ENCODE results near the gene IL1RAPL1. TPM values are rescaled to one million over a fixed set of nuclear protein-coding genes. Genes with fewer than 3 reads are reported as not detected.

Gene IL1RAPL1
- total RNA-seq, 1 donor from 2014 or later, result 0.66 TPM

DNA sequence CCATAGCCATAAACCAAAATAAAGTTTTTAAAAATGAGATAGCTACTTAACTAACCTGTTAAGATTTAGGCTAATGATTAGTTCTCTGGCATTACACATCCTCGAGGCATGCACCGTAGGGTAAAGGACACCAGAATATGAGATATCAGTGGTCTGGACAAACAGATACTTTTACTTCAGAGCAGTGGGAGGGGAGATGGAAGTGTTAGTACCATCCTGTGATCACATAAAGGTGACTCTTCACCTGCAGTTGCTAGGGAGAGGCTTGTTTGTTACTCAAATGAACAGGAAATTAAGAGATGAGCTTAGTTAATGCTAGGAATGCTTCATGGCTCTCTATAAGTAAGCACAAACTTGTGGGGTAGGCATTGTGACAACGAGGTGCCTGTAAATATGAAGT lies 1003.7 kb downstream of the IL1RAPL1 start:
- no peaks in the 10 kb centered on the region for H3K36me3 Mint-ChIP-seq (ENCODE audit: unreplicated experiment)
- no peaks in the 10 kb centered on the region for H3K4me1 Mint-ChIP-seq (ENCODE audit: low read depth, unreplicated experiment)
- peaks cover under 1% of the 10 kb centered on the region for H3K9me3 Mint-ChIP-seq (ENCODE audit: unreplicated experiment)
- no peaks in the 10 kb centered on the region for H3K27me3 Mint-ChIP-seq (ENCODE audit: unreplicated experiment)
- no peak for DNase-seq
- no peak overlapping the region for H3K27ac Mint-ChIP-seq (ENCODE audit: unreplicated experiment)
- H3K4me3 Mint-ChIP-seq (ENCODE audit: unreplicated experiment), result no peak overlapping the region
- TF ChIP-seq, protein P1, sequence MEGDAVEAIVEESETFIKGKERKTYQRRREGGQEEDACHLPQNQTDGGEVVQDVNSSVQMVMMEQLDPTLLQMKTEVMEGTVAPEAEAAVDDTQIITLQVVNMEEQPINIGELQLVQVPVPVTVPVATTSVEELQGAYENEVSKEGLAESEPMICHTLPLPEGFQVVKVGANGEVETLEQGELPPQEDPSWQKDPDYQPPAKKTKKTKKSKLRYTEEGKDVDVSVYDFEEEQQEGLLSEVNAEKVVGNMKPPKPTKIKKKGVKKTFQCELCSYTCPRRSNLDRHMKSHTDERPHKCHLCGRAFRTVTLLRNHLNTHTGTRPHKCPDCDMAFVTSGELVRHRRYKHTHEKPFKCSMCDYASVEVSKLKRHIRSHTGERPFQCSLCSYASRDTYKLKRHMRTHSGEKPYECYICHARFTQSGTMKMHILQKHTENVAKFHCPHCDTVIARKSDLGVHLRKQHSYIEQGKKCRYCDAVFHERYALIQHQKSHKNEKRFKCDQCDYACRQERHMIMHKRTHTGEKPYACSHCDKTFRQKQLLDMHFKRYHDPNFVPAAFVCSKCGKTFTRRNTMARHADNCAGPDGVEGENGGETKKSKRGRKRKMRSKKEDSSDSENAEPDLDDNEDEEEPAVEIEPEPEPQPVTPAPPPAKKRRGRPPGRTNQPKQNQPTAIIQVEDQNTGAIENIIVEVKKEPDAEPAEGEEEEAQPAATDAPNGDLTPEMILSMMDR (IDR thresholded peaks at IDR 0.05; ENCODE audit: partially characterized antibody, unreplicated experiment), result no peak

DNA sequence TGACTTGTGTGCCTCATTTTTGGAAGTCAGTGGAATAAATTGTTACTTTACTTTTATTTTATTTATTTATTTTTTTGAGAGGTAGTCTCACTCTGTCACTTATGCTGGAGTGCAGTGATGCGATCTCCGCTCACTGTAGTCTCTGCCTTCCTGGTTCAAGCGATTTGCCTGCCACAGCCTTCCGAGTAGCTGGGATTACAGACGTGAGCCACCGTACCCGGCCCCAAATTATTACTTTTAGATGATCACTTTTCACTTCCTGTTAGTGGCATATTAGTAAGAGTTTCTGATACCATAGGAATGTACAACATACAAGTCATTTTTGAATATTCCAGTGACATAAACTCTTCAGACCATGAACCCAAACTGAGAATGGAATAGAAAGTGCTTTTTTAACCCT lies 1017.1 kb downstream of the IL1RAPL1 start:
- Mint-ChIP-seq H3K4me3 (ENCODE audit: unreplicated experiment) (no peak overlapping the region), H3K4me1 (ENCODE audit: low read depth, unreplicated experiment) (no peaks in the 10 kb centered on the region), H3K27ac (ENCODE audit: unreplicated experiment) (no peak overlapping the region)

DNA sequence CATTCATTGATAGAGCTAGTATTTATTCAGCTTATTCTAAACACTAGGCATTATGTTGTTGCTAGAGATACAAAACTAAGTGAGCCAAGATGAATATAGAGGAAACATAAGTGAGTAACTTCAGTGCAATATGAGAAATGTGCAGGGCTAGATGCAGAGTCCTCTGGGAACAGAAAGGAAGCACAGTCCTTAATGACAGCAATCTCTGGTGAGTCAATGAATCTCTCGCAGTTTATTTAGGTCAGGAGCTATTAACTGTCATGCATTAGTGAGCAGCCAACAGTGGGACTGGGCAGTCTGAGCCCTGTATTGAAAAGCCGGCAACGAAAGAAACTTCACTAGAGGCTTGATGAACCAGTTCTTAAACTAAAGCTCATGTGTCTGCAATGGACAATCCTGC lies 1030.0 kb downstream of the IL1RAPL1 start:
- Mint-ChIP-seq H3K27ac (ENCODE audit: unreplicated experiment) (no peak overlapping the region), H3K27me3 (ENCODE audit: unreplicated experiment) (no peaks in the 10 kb centered on the region)

More for the DNA sequence above, 1017.1 kb downstream of the IL1RAPL1 start:
- Mint-ChIP-seq H3K9me3 (ENCODE audit: unreplicated experiment) (no peaks in the 10 kb centered on the region), H3K36me3 (ENCODE audit: unreplicated experiment) (no peaks in the 10 kb centered on the region), H3K27me3 (ENCODE audit: unreplicated experiment) (no peaks in the 10 kb centered on the region)
- TF ChIP-seq, protein P1 (IDR thresholded peaks at IDR 0.05; ENCODE audit: partially characterized antibody, unreplicated experiment), result no peak
- no peak for DNase-seq

DNA sequence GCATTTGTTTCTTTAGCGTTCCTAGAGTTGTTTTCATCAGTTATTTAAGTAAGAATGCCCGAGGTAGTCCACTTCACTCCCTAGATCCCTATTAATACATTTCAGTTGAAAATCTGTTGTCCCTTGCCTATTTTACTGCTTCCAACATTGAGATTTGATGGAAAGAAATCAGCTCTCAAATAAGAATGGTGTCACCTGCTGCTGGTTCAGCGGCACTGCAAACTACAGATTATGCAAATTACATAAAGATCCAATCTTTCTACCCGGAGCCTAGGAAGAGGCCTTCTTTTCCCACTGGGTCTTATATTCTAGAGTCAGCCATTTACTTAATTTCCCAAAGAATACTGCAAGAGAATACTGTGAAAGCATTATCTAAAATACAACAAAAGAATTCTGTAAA lies 1030.5 kb downstream of the IL1RAPL1 start:
- Mint-ChIP-seq H3K4me3 (ENCODE audit: unreplicated experiment) (no peak overlapping the region), H3K4me1 (ENCODE audit: low read depth, unreplicated experiment) (peaks cover 6% of the 10 kb centered on the region), H3K36me3 (ENCODE audit: unreplicated experiment) (no peaks in the 10 kb centered on the region), H3K27me3 (ENCODE audit: unreplicated experiment) (no peaks in the 10 kb centered on the region), H3K27ac (ENCODE audit: unreplicated experiment) (no peak overlapping the region), H3K9me3 (ENCODE audit: unreplicated experiment) (no peaks in the 10 kb centered on the region)
- TF ChIP-seq, protein P1 (IDR thresholded peaks at IDR 0.05; ENCODE audit: partially characterized antibody, unreplicated experiment), result no peak
- no peak for DNase-seq

More for the DNA sequence above, 1030.0 kb downstream of the IL1RAPL1 start:
- H3K4me1 Mint-ChIP-seq (ENCODE audit: low read depth, unreplicated experiment), result peaks cover 6% of the 10 kb centered on the region
- H3K36me3 Mint-ChIP-seq (ENCODE audit: unreplicated experiment), result no peaks in the 10 kb centered on the region
- TF ChIP-seq, protein P1 (IDR thresholded peaks at IDR 0.05; ENCODE audit: partially characterized antibody, unreplicated experiment), result no peak
- H3K9me3 Mint-ChIP-seq (ENCODE audit: unreplicated experiment), result no peaks in the 10 kb centered on the region
- H3K4me3 Mint-ChIP-seq (ENCODE audit: unreplicated experiment), result no peak overlapping the region
- DNase-seq, result no peak

DNA sequence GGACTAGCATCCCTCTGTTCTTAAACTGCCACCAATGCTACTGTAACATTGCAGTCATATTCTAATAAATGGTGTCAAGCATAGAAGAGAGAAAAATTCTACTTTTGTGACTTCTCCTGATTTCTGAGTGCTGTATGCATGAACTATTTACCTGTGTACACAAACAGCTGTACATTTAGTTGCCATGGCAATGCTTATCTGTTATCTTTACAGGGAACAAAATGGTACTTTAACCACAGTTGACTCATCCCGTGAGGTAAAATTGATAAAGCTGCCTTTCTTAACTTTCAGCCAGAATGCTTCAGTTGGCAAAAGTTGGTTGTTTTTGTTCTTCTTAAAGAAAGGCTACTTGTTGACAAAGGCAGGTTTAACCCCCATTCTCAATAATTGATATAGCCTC lies 1040.6 kb downstream of the IL1RAPL1 start:
- Mint-ChIP-seq H3K27ac (ENCODE audit: unreplicated experiment) (no peak overlapping the region), H3K36me3 (ENCODE audit: unreplicated experiment) (no peaks in the 10 kb centered on the region), H3K4me1 (ENCODE audit: low read depth, unreplicated experiment) (no peaks in the 10 kb centered on the region), H3K9me3 (ENCODE audit: unreplicated experiment) (no peaks in the 10 kb centered on the region), H3K27me3 (ENCODE audit: unreplicated experiment) (no peaks in the 10 kb centered on the region), H3K4me3 (ENCODE audit: unreplicated experiment) (no peak overlapping the region)
- no peak for DNase-seq
- TF ChIP-seq, protein P1 (IDR thresholded peaks at IDR 0.05; ENCODE audit: partially characterized antibody, unreplicated experiment), result no peak

Measured in glutamatergic neuron (in vitro differentiated cells).